MCF 10A (cell line): ENCODE measurements around the gene MED16. TPM values are rescaled to one million over a fixed set of nuclear protein-coding genes. Genes with fewer than 3 reads are reported as not detected.

Experiments
- BruUV-seq: library from RNA; stranded (reverse); fragments of 400-500 nt; replicated peaks from 2 replicates; lab custom pipeline; 2021; lab: Mats Ljungman, UMichigan
- CTCF ChIA-PET: fragments of 300-600 bp; sonication (Branson Sonifier 250); formaldehyde crosslinking; extraction: SDS; loops from one replicate; lab custom pipeline; 2021; ENCODE audit warnings: antibody characterized with exemption, inconsistent platforms; lab: Yijun Ruan, JAX
- POLR2A ChIA-PET: fragments of 300-600, 350-650 bp; sonication (Branson Sonifier 250); formaldehyde crosslinking; extraction: SDS; loops from one replicate; lab custom pipeline; 2020; ENCODE audit warnings: antibody characterized with exemption, inconsistent platforms; lab: Yijun Ruan, JAX
- DNase-seq: peaks from one replicate; pipeline ENCODE4 v3.0.0-alpha.2; 2018; ENCODE audit not compliant: unreplicated experiment
- H3K27ac Mint-ChIP-seq: one replicate; pipeline ENCODE4 v1.8.0; 2022; ENCODE audit warnings: mild to moderate bottlenecking, low read depth, mixed read lengths; ENCODE audit not compliant: unreplicated experiment
- H3K27me3 Mint-ChIP-seq: one replicate; pipeline ENCODE4 v1.8.0; 2022; ENCODE audit warnings: mixed read lengths; ENCODE audit not compliant: insufficient read depth, unreplicated experiment
- H3K36me3 Mint-ChIP-seq: one replicate; pipeline ENCODE4 v1.8.0; 2022; ENCODE audit warnings: mild to moderate bottlenecking, moderate library complexity, mixed read lengths; ENCODE audit not compliant: insufficient read depth, unreplicated experiment
- H3K4me1 Mint-ChIP-seq: one replicate; pipeline ENCODE4 v1.8.0; 2022; ENCODE audit warnings: mixed read lengths; ENCODE audit not compliant: insufficient read depth, unreplicated experiment
- H3K4me3 Mint-ChIP-seq: one replicate; pipeline ENCODE4 v1.8.0; 2022; ENCODE audit warnings: mild to moderate bottlenecking, moderate library complexity, mixed read lengths; ENCODE audit not compliant: unreplicated experiment
- H3K9me3 Mint-ChIP-seq: one replicate; pipeline ENCODE4 v1.8.0; 2022; ENCODE audit warnings: mixed read lengths; ENCODE audit not compliant: unreplicated experiment
- CTCF ChIP-seq: fragments of 200-600 bp; IDR thresholded peaks from one replicate; pipeline ENCODE4 v1.8.0; 2022; ENCODE audit warnings: antibody characterized with exemption, mild to moderate bottlenecking; ENCODE audit not compliant: unreplicated experiment
- intact Hi-C: fragments of 100-400 bp; cut with micrococcal nuclease; formaldehyde crosslinking; loops from 2 replicates; pipeline ENCODE4 v1.14.1; 2022
- total RNA-seq: library from RNA; stranded (reverse); gene quantifications from 2 replicates; pipeline ENCODE4 v1.2.3, GENCODE V29; 2022

The MED16 gene
- total RNA-seq, 1 experiment from 2014 or later, result 61.0 TPM

- Mint-ChIP-seq H3K4me1 (no peaks in the 10 kb centered on the region), H3K9me3 (no peaks in the 10 kb centered on the region), H3K36me3 (no peaks in the 10 kb centered on the region), H3K4me3 (no peak overlapping the region), H3K27me3 (no peaks in the 10 kb centered on the region), H3K27ac (no peak overlapping the region)
- BruUV-seq, result no TSS peak
- DNase-seq, result no peak
- CTCF ChIA-PET, result interaction anchor here (0.5 to 1.3 kb wide), 2 partner anchors 63 to 65 kb away, joined by 3 to 4 read pairs; no protein-coding TSS in a partner anchor
- TF ChIP-seq CTCF, result no peak
- intact Hi-C loops, result no loop called here
- POLR2A ChIA-PET, result no interaction called here
These were observed 26.4 kb upstream of the MED16 start for GRCh38 chr19:919199-920050.

DNA sequence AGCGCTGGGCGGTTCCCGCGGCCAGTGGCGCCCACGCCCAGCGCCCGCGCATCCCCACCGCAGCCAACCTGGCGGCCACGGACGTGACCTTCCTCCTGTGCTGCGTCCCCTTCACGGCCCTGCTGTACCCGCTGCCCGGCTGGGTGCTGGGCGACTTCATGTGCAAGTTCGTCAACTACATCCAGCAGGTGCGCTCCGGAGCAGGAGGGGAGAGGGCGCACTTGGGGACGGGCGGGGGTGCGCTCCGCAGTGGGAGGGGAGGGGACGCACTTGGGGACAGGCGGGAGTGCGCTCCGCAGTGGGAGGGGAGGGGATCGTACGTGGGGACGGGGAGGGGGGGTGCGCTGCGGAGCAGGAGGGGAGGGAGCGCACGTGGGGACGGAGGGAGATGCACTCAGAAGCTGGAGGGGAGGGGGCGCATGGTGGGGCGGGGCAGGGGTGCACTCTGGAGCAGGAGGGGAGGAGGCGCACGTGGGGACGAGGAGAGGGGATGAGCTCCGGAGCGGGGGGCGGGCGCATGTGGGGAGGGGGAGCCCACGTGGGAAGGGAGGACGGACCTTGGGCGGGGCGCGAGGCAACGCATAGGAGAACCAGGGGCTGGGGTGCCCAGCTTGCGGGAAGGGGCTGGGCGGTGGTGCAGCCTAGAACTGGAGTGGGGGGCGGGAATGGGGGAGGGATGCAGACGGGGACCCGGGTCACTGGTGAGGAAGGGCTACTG lies 25.7 kb upstream of the MED16 start:
- ChIA-PET POLR2A (interaction anchor here (0.9 kb wide), 1 partner anchor 62 kb away, joined by 3 read pairs; no protein-coding TSS in a partner anchor), CTCF (interaction anchor here (0.5 to 0.7 kb wide), 2 partner anchors 64 to 149 kb away, joined by 4 to 5 read pairs; no protein-coding TSS in a partner anchor)
- no TSS peak for BruUV-seq
- no peak for DNase-seq
- Mint-ChIP-seq H3K4me1 (no peaks in the 10 kb centered on the region), H3K9me3 (no peaks in the 10 kb centered on the region), H3K27ac (no peak overlapping the region), H3K36me3 (no peaks in the 10 kb centered on the region), H3K4me3 (no peak overlapping the region), H3K27me3 (no peaks in the 10 kb centered on the region)
- intact Hi-C loops, result no loop called here
- TF ChIP-seq CTCF, result no peak

- intact Hi-C loops, result no loop called here
- Mint-ChIP-seq H3K9me3 (no peaks in the 10 kb centered on the region), H3K27ac (no peak overlapping the region), H3K27me3 (no peaks in the 10 kb centered on the region), H3K4me1 (no peaks in the 10 kb centered on the region), H3K4me3 (no peak overlapping the region), H3K36me3 (no peaks in the 10 kb centered on the region)
- no peak for DNase-seq
- BruUV-seq, result no TSS peak
- ChIA-PET POLR2A (interaction anchor here (0.9 kb wide), 1 partner anchor 63 kb away, joined by 3 read pairs; no protein-coding TSS in a partner anchor), CTCF (interaction anchor here (0.7 kb wide), 1 partner anchor 148 kb away, joined by 5 read pairs; no protein-coding TSS in a partner anchor)
- no peak for TF ChIP-seq CTCF
These were observed 25.1 kb upstream of the MED16 start for GRCh38 chr19:918152-918437.
